NCI-H526 (cell line): ENCODE measurements around the gene CHPF.

Experiments
- DNase-seq, 2 experiments: peaks; one replicate each; lab custom pipeline; 2025; lab: John Stamatoyannopoulos, UW

The CHPF gene

GRCh38 chr2:219552382-219553167 lies 9.0 kb upstream of the CHPF start:
- DNase-seq = peak; percentile 79 to 95

- peak; percentile 57 to 70 for DNase-seq
Observed at GRCh38 chr2:219551441-219552381, 8.1 kb upstream of the CHPF start.

- DNase-seq = no peak
Observed at GRCh38 chr2:219549619-219550018, 6.0 kb upstream of the CHPF start.

GRCh38 chr2:219548990-219549389 lies 5.4 kb upstream of the CHPF start:
- no peak for DNase-seq

- DNase-seq = no peak
Observed at GRCh38 chr2:219547621-219548020, 4.0 kb upstream of the CHPF start.

- no peak for DNase-seq
Observed at GRCh38 chr2:219545943-219546352, 2.3 kb upstream of the CHPF start.

- peak in 1 of 2 experiments; percentile 33 for DNase-seq
Observed at GRCh38 chr2:219545295-219545942, 1.8 kb upstream of the CHPF start.

- DNase-seq = no peak
Observed at GRCh38 chr2:219544567-219544966, 958 bp upstream of the CHPF start.

GRCh38 chr2:219542931-219543595 lies 546 bp downstream of the CHPF start:
- peak in 1 of 2 experiments; percentile 82 for DNase-seq

GRCh38 chr2:219541611-219542180 lies 1.9 kb downstream of the CHPF start:
- peak; percentile 67 to 93 for DNase-seq

- DNase-seq = no peak
Observed at GRCh38 chr2:219540784-219541504, 2.7 kb downstream of the CHPF start.

GRCh38 chr2:219539926-219540678 lies 3.5 kb downstream of the CHPF start:
- DNase-seq = no peak

- DNase-seq = no peak
Observed at GRCh38 chr2:219538956-219539788, 4.4 kb downstream of the CHPF start.

- no peak for DNase-seq
Observed at GRCh38 chr2:219538504-219538951, 5.1 kb downstream of the CHPF start.

GRCh38 chr2:219537657-219538488 lies 5.7 kb downstream of the CHPF start:
- peak in 1 of 2 experiments; percentile 51 for DNase-seq

- DNase-seq = no peak
Observed at GRCh38 chr2:219536967-219537366, 6.6 kb downstream of the CHPF start.

GRCh38 chr2:219536425-219536824 lies 7.2 kb downstream of the CHPF start:
- no peak for DNase-seq
